Measurements from ENCODE around the gene TIGD1. TPM values are rescaled to one million over a fixed set of nuclear protein-coding genes. Genes with fewer than 3 reads are reported as not detected.

Gene TIGD1
- total RNA-seq, 1 experiment from 2014 or later = 6.0 TPM

DNA sequence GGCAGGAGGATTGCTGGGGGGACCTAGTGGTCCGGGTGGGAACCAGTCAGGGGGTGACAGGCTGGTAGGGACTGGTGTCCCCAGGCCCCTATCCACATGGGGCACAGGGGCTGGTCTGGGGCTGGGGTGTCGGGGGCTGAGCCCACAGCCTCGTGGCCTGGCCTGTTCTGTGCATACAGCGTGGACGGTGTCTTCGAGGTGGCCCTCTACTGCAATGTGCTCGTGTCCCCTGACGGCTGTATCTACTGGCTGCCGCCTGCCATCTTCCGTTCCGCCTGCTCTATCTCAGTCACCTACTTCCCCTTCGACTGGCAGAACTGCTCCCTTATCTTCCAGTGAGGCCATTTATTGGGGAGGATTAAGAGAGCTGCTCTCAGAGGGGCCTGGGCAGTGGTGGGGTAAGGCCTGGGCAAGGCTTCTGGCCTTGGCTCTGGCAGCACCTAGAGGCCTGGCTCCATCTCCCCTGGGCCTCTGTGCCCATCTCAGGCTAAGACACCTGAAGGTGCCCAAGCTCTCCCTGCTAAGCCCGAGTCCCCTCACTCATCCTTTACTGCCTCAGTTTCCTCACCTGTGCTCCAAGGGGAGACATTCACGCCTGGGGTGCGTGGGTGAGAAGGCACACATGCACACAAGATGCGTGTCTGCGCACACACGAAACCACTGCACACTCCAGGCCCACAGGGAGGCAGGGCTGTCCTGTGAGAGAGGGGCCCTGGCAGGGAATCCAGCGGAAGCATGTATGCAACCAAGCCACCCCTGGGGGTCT lies 9.0 kb downstream of the TIGD1 start:
- ATAC-seq (no peak), DNase-seq (ENCODE audit: low read depth, low spot score) (no peak)
- intact Hi-C loops (cut with micrococcal nuclease) = no loop called here
- no peaks in the 10 kb centered on the region for H3K36me3 ChIP-seq (ENCODE audit: control insufficient read depth in 1 of 2, insufficient read depth in 2 of 2, low read length in 2 of 2)
- POLR2A ChIA-PET = interaction anchor here (0.6 kb wide), 1 partner anchor 10 kb away, joined by 6 read pairs; no protein-coding TSS in a partner anchor
- RAD21 ChIA-PET (ENCODE audit: low non-redundant PET in 1 of 2, low total read pairs in 2 of 2, uncharacterized antibody in 2 of 2, unreplicated experiment in 2 of 2) = no interaction called here
- H3K27ac ChIP-seq (ENCODE audit: low read depth, low read length) = no peak overlapping the region
- H3K4me3 ChIP-seq (replicated peaks in 1 of 2; ENCODE audit: low read depth in 1 of 2, low read length in 2 of 2) = no peak overlapping the region
- H3K4me2 ChIP-seq (ENCODE audit: low read length) = no peak overlapping the region
- no peak overlapping the region for H3K9ac ChIP-seq (ENCODE audit: low read length)
- H3K9me2 ChIP-seq (ENCODE audit: insufficient read depth) = no peaks in the 10 kb centered on the region
- no peaks in the 10 kb centered on the region for H4K20me1 ChIP-seq (ENCODE audit: insufficient read depth)
- TF ChIP-seq, protein P1, sequence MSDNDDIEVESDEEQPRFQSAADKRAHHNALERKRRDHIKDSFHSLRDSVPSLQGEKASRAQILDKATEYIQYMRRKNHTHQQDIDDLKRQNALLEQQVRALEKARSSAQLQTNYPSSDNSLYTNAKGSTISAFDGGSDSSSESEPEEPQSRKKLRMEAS (IDR thresholded peaks at IDR 0.05) = no peak
- TF ChIP-seq TCF7L2 (IDR thresholded peaks at IDR 0.05; ENCODE audit: borderline replicate concordance, extremely low read depth, insufficient read depth, insufficient read length) = no peak
- no peak for TF ChIP-seq CEBPB (IDR thresholded peaks at IDR 0.05; ENCODE audit: low read depth)
- no peak for TF ChIP-seq SP1 (IDR thresholded peaks at IDR 0.05; ENCODE audit: low read depth)
- peak; percentile 8; the same call in 1 of the 2 replicates for TF ChIP-seq POLR2AphosphoS5 (IDR thresholded peaks at IDR 0.05; ENCODE audit: low read depth, low read length)
- H2AFZ ChIP-seq (ENCODE audit: low read depth, low read length, poor library complexity, severe bottlenecking) = no peak overlapping the region
- H3K9me3 ChIP-seq (ENCODE audit: control insufficient read depth in 1 of 2, insufficient read depth in 1 of 2, low read depth in 1 of 2, low read length in 2 of 2) = peaks cover 0 to 3% of the 10 kb centered on the region in 2 experiments; a peak in 3 of 4 replicates
- no peaks in the 10 kb centered on the region for H3K27me3 ChIP-seq (ENCODE audit: insufficient read depth, low read length)
- CTCF ChIA-PET = no interaction called here
- H3K79me2 ChIP-seq (ENCODE audit: insufficient read depth, low read length) = no peaks in the 10 kb centered on the region
- no TSS peak for BruUV-seq (replicated peaks)
- 0 out of 4 replicates have a peak, but pooled peaks cover 0 to 3% of the 10 kb centered on the region in 2 experiments for H3K4me1 ChIP-seq (ENCODE audit: control insufficient read depth in 1 of 2, insufficient read depth in 2 of 2, low read length in 2 of 2)

DNA sequence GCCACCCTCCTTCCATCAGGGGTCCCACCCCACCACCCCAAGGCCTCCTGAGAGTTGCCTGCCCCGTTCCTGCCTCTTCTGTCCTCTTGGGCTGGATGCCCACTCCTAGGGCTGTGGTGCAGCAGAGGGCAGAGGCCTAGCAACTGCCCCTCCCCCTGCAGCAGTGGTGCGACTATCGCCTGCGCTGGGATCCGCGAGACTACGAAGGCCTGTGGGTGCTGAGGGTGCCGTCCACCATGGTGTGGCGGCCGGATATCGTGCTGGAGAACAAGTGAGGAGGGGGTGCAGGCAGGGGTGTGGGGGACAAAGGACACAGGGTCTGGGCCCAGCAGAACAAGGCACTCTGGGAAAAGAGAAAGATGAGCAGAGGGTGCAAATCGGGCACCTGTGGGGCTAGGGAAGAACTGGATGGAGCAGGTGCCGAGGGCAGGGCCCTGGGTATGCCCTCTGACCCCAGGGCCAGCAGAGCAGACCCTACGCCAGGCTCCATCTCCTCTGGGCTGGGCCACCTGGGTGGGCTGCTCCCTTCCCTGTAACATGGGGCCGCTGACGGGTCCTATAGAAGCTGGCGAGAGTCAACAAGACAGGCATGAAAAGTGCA lies 9.8 kb downstream of the TIGD1 start:
- Histone ChIP-seq H3K4me3 (replicated peaks in 1 of 2; ENCODE audit: low read depth in 1 of 2, low read length in 2 of 2) (no peak overlapping the region), H3K79me2 (ENCODE audit: insufficient read depth, low read length) (no peaks in the 10 kb centered on the region), H3K9ac (ENCODE audit: low read length) (no peak overlapping the region), H3K9me2 (ENCODE audit: insufficient read depth) (no peaks in the 10 kb centered on the region), H4K20me1 (ENCODE audit: insufficient read depth) (no peaks in the 10 kb centered on the region), H3K27ac (ENCODE audit: low read depth, low read length) (no peak overlapping the region), H2AFZ (ENCODE audit: low read depth, low read length, poor library complexity, severe bottlenecking) (no peak overlapping the region), H3K4me2 (ENCODE audit: low read length) (no peak overlapping the region), H3K36me3 (ENCODE audit: control insufficient read depth in 1 of 2, insufficient read depth in 2 of 2, low read length in 2 of 2) (no peaks in the 10 kb centered on the region), H3K9me3 (ENCODE audit: control insufficient read depth in 1 of 2, insufficient read depth in 1 of 2, low read depth in 1 of 2, low read length in 2 of 2) (peaks cover 0 to 8% of the 10 kb centered on the region in 2 experiments; a peak in 3 of 4 replicates), H3K4me1 (ENCODE audit: control insufficient read depth in 1 of 2, insufficient read depth in 2 of 2, low read length in 2 of 2) (0 out of 4 replicates have a peak, but pooled peaks cover 0 to 3% of the 10 kb centered on the region in 2 experiments), H3K27me3 (ENCODE audit: insufficient read depth, low read length) (no peaks in the 10 kb centered on the region)
- CTCF ChIA-PET = no interaction called here
- POLR2A ChIA-PET = interaction anchor here (0.6 kb wide), 1 partner anchor 10 kb away, joined by 6 read pairs; no protein-coding TSS in a partner anchor
- no TSS peak for BruUV-seq (replicated peaks)
- DNase-seq (ENCODE audit: low read depth, low spot score) (no peak), ATAC-seq (no peak)
- RAD21 ChIA-PET (ENCODE audit: low non-redundant PET in 1 of 2, low total read pairs in 2 of 2, uncharacterized antibody in 2 of 2, unreplicated experiment in 2 of 2) = no interaction called here
- intact Hi-C loops (cut with micrococcal nuclease) = no loop called here
- TF ChIP-seq SP1 (IDR thresholded peaks at IDR 0.05; ENCODE audit: low read depth) (no peak), JUND (IDR thresholded peaks at IDR 0.05) (no peak), ZFX (IDR thresholded peaks at IDR 0.05) (no peak), TCF7L2 (IDR thresholded peaks at IDR 0.05; ENCODE audit: borderline replicate concordance, extremely low read depth, insufficient read depth, insufficient read length) (no peak), ZNF274 (IDR thresholded peaks at IDR 0.05; ENCODE audit: low read depth, low read length) (no peak), EZH2phosphoT487 (IDR thresholded peaks at IDR 0.05; ENCODE audit: borderline replicate concordance) (no peak), RAD21 (IDR thresholded peaks at IDR 0.05; ENCODE audit: low read depth) (no peak), SIN3A (IDR thresholded peaks at IDR 0.05; ENCODE audit: low read depth) (no peak), CBX3 (IDR thresholded peaks at IDR 0.05; ENCODE audit: low read depth) (no peak), YY1 (IDR thresholded peaks at IDR 0.05; ENCODE audit: extremely low read depth, insufficient replicate concordance, low read depth, low read length) (no peak)
- TF ChIP-seq, protein P2, sequence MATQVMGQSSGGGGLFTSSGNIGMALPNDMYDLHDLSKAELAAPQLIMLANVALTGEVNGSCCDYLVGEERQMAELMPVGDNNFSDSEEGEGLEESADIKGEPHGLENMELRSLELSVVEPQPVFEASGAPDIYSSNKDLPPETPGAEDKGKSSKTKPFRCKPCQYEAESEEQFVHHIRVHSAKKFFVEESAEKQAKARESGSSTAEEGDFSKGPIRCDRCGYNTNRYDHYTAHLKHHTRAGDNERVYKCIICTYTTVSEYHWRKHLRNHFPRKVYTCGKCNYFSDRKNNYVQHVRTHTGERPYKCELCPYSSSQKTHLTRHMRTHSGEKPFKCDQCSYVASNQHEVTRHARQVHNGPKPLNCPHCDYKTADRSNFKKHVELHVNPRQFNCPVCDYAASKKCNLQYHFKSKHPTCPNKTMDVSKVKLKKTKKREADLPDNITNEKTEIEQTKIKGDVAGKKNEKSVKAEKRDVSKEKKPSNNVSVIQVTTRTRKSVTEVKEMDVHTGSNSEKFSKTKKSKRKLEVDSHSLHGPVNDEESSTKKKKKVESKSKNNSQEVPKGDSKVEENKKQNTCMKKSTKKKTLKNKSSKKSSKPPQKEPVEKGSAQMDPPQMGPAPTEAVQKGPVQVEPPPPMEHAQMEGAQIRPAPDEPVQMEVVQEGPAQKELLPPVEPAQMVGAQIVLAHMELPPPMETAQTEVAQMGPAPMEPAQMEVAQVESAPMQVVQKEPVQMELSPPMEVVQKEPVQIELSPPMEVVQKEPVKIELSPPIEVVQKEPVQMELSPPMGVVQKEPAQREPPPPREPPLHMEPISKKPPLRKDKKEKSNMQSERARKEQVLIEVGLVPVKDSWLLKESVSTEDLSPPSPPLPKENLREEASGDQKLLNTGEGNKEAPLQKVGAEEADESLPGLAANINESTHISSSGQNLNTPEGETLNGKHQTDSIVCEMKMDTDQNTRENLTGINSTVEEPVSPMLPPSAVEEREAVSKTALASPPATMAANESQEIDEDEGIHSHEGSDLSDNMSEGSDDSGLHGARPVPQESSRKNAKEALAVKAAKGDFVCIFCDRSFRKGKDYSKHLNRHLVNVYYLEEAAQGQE (IDR thresholded peaks at IDR 0.05; ENCODE audit: low read depth) = no peak
- TF ChIP-seq, protein P1 (IDR thresholded peaks at IDR 0.05) = no peak
- TF ChIP-seq, protein P3, sequence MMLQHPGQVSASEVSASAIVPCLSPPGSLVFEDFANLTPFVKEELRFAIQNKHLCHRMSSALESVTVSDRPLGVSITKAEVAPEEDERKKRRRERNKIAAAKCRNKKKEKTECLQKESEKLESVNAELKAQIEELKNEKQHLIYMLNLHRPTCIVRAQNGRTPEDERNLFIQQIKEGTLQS (IDR thresholded peaks at IDR 0.05) = no peak
